Activated T-cell treated with anti-CD3 and anti-CD28 coated beads for 24 hours (primary cell): ENCODE data around the gene KLHL26.

Source experiments
- DNase-seq: peaks from one replicate; pipeline ENCODE4 v3.0.0-alpha.2; 2020; ENCODE audit warnings: low read depth

KLHL26 gene

DNA sequence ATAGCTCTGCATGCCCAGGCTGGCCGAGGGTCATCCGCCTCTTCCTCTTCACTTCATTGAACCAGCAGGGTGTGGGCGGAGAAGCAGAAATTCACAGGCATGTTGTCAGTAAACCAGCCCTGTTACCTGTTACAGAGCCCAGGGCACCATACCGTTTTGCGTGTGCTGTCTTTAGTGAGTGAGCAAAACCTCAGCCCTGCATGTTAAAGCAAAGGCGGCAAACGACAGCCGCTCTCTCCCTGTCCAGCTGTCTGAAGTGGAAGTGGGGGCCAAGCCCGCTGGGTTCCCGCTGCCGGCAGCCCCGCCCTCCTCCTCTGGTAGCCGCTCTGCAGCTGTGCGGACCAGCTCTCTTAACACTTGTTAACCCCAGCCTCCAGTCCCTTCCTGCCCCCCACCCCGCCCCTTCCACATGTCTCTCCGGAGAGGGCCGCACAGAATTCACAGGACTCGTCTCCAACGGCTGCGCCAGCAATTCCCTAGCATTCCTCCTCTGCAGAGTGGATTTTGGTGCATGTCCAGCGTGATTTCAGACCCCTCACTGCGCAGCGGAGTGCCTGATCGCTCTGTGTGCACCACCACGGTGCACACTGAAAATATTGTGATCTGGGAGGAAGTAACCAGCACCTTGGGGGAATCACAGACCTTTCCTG lies 12.7 kb downstream of the KLHL26 start:
- no peak for DNase-seq

DNA sequence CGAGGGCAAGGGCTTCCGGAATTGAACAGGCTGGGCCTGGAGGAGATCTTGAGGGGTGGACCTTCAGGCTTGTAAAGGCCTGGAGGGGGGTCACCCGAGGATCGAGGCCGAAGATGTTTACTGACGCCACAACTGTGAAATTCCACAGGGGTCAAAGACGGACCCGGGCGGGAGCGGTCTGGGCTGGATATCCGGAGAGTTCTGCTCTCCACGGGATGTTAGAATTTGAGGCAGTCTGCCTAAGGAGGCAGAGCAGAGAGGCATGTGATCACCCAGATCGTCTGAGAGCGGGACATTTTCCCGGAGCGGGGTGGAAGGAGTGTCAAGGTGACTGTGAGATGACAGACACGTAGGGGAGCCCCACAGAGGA lies 13.2 kb downstream of the KLHL26 start:
- DNase-seq, result no peak

DNA sequence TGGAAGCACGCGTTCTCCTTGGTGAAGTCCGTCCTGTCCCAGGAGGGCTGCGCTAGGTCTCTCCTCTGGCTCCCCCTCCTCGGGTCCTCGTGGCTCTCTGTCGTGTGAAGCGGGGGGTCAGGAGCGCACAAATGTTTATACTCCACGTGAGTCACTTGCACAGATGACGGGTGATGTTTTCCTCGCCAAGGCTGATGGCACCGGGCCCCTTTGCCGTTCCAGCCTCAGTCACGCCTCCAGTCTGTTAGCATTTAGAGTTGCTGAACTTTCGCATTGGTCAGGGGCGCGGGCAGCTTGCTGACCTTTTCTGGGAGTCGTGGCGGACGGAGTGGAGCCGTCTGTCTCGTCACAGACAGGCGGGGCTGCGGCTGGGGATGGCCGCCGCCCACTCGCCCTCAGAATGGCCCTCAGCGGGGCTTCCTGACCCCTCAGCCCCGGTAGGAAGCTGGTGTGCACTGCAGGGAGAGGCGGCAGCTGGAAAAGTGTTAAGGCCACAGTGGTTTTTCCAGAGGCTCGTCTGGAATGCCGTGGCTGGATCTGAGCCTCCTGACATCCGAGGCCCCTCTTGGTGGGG lies 13.7 kb downstream of the KLHL26 start:
- no peak for DNase-seq

DNA sequence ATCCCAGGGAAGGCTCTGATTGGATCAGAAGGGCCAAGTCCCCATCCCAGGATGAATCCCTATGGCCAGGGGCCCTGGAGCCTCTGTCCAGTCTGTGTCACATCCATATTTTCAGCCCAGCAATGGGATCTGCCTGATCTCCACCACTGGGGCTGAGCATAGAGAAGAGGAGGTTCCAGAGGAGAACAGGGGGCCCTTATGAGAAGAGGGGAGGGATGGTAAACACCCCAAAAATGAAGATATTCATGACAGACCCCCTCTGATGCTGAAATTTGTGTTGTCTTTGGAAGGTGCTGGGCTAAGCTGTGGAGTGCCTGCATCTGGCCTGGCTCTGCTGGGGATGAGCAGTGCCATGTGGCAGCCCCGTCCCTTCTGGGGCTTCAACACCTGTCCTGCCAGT lies 14.5 kb downstream of the KLHL26 start:
- DNase-seq, result no peak

DNA sequence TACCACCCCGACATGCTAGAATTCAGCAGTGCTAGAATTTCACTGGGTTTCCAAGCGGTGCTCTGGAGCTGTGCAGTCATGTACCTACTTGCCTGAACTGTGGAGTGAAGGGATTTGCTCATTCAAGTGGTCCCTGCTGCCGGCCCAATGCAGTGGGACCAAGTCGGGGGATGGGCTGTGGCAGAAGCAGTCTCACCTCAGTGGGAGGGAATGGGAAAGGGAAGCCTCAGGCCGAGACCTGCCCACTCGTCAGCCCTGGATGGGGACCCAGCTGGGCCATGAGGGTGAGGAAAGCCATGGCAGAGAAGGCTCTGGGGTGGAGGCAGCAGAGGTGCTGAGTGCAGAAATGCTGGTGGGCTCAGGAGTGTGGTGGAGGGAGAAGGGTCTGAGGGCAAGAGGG lies 14.9 kb downstream of the KLHL26 start:
- DNase-seq, result no peak

DNA sequence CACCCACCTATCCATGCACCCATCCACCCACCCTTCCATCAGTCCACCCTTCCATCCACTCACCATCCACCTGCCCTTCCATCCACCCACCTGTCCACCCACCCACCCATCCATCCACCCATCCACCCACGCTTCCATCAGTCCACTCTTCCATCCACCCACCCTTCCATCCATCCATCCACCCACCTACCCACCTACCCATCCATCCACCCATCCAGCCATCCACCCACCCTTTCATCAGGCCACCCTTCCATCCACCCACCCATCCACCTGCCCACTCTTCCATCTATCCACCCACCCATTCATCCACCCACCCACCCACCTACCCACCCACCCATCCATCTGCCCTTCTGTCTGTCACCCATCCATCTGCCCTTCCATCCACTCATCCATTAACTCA lies 17.0 kb downstream of the KLHL26 start:
- DNase-seq, result no peak

DNA sequence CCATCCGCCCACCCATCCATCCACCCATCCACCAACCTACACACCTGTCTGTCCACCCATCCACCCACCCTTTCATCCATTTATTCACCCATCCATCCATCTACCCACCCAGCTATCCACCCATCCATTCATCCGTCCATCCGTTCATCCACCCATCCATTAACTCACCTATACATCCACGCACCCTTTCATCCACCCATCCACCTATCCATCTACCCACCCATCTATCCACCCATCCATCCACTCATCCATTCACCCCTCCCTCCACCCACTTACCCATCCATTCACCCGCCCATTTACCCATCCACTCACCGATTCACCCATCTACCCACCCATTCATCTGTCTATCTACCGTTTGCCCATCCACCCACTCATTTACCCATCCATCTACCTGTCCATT lies 17.6 kb downstream of the KLHL26 start:
- no peak for DNase-seq

DNA sequence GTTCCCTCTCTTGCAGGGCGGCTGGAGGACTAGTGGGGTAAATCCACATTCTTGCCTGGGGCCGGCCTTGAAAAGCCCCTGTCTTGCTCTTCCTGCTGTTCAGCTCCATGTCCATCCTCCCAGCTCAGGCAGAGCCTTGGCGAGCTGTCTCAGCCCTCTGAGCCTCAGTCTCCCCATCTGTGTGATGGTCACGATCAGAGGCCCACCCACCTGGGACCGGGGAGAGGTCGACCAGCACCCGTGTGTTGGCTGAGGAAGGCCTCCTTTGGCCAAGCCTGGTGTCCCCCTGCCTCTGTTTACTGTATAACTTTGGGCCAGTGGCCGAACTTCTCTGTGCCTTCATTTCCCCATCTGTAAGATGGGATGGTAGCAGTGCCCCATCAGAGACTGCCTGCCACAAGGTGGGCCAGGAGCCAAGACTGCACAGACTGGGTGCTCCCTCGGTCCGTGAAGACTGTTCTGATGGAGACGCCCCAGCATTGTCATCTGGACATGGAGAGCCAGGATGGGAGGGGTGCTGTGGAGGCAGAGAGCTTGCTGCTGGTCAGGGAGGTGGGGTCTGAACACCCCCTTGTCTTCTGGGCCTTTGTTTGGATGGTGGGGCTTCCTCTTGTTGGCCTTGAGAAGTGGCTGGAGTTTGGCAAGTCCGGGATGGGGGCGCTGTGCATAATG lies 18.5 kb downstream of the KLHL26 start:
- DNase-seq, result no peak

DNA sequence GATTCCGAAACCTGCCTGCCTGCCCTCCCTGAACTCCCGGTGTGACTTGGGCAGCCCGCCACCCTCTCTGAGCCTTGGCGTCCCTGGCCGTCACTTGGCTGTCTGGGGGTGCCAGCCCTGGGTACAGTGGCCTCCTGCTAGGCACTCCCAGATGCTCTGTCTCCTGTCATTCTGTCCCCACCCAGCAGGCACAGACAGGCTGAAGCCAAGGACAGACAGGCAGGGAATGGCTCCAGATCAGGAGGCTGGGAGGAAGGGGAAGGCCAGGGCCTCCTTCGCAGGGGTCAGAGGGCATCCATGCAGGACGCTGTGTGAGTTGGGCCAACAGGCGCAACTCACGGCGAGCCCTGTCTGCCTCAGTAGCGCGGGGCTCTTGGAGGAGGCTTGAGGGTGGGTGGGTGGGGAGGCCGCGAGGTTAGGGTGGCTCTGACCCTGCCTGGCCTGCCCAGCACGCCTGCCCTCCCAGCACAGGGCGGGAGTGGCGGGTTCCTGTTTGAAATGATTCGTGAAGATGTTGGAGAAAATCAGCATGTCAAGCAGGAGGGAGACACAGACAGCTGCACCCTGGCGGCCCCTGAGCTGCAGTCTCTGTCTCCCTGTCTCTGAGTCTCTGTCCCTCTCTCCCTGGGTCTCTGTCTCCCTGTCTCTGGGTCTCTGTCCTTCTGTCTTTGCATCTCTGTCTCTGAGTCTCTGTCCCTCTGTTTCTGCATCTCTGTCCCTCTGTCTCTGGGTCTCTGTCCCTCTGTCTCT lies 19.7 kb downstream of the KLHL26 start:
- DNase-seq, result no peak

DNA sequence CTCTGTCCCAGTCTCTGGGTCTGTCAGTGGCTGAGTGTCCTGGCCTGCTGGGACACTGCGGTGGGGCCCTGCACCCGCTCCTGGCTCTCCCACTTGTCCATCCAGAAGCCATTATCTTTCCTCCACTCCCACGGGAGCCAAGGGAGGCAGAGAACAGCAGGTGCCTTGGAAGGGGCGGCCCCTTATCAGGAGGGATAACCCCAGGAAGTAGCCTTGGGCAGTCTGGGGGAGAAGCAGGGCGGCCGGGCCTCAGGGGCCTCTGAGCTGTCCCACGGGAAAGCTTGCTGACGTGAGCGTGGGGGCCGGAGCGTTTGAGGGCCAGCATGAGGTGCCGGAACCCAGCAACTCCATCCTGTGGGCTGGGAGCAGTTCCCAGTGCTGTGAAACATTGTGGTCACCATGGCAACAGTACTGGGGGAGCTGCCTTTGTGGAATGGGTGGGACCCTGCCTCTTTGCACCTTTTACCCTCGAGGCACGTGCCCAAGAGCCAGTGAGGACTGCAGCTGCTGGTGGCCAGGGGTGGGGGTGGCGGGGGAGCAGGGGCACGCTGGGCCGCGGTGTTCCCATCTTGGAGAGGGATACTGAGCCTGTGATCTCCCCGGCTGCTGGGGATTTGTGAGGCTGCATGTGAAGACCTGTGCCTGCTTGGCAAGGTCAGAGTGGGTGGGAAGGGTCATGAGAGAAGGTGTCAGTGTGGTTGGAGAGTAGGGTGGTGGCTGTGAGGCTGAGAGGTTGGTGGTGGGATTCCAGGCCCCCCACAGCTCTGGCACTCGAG lies 20.9 kb downstream of the KLHL26 start:
- no peak for DNase-seq

DNA sequence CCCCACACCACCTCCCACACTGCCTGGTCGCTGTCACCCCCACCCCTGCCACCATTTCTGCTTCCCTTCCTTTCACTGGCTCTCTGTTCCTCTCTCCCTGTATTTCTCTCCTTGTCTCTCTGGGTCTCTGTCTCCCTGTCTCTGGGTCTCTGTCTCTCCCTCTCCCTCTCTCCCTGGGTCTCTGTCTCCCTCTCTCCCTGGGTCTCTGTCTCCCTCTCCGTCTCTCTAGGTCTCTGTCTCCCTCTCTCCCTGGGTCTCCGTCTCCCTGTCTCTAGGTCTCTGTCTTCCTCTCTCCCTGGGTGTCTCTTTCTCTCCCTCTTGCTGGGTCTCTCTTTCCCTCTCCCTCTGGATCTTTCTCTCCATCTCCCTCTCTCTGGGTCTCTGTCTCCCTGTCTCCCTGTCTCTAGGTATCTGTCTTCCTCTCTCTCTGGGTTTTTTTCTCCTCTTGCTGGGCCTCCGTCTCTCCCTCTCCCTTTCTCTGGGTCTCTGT lies 21.6 kb downstream of the KLHL26 start:
- no peak for DNase-seq

DNA sequence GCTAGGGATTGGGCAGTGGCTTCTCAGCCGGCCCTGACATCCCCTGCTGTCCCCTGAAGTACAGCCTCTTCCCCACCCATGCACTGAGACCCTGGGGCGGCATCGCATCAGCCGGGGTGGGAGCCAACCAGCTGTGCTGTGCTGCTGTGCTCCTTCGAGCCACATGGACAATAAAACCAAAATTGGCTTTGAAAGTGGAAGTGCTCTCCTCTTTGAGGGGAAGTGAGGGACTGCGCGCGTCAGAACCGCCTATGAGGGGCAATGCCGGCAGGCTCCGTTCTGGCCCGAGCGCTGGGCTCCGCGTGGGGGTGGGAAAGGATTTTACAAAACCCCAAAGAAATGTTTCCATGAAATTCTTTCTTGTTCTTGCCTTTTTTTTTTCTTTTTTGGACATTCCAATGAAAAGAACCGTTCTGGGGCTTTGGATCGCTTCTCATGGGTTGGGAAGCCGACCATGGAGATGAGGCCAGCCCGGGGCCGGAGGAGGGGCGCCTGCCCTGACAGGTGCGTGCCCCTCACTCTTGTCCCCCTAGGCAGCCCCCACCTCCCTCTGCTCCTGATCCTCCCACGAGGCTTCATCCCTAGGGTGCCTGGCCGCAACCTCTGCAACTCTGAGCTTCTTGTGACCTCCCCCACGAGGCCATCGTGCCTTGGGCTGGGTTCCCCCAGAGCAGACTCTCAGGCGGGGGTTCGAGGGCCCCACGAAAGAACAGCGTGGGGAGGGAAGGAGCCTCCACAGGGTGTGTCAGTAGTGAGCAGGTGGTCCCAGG lies 22.6 kb downstream of the KLHL26 start:
- no peak for DNase-seq

DNA sequence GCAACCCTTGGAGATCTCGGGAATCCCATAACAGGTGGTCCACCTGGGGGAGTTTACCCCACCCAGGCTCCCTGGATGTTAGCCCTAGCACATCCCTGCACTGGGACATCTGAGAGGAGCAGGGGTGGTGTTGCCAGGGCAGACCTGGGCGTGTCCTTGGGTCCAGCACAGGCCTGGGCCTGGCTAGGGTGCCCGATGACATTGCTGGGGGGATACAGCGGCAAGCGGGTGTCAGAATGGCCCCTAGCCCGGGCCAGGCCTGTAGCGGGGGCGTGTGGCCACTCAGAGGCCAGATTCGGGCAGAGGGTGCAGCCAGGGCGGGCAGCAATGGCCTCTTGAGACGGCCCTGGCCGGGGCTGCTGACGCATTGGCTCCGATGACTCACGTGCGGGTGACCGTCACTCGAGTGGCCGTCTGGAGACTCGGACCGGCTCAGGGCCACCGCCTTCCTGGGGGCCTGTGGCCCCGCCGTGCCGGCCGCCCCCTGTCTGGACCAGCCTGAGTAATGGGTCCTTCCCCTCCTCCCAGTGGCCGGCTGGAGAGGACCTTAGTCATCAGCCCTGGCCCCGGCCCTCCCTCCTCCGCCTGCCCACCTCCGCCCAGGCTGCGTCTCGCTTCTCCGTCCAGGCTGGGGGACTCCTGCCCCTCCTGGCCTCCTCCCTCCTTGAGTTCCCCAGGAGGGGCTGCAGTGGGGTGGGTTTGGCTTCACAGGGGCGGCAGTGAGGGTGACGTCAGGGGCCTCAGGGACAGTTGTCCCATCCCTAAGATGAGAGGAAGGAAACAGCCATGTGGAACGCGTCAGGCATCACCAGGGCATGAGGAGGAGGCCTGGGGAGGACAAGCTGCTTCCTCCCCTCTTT lies 23.5 kb downstream of the KLHL26 start:
- no peak for DNase-seq

DNA sequence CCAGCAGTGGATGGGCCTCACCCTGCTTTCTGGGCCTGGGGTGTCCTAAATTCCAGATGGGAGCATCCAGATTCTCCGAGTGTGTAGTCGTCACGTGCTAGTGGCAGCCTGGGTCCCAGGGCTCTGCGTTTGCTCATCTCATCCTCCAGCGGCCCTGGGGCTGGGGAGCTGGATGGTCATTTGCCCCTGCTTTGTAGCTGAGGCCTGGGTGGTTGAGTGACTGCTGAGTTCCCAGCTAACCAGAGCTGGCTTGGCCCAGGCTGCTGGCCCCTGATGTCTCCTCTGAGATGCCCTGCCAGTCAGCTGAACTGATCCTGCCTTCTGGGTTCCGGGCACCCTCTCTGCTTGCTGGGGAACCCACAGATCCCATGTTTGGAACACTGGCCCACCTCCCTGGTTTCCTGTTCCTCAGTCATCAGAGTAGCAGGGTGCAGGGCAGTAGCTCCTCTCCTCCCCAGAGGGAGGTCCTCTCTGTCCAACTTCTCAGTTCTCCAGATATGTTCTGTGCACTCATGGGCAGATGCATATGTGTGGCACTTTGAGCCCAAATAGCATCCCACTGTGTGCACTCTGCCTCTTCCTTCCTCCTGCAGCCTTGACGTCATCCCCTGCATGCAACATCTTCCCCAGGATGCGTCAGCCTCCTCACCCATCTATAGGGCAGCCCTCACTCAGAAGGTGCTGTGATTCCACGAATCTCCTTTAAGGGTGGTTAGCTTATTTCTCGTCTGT lies 24.3 kb downstream of the KLHL26 start:
- no peak for DNase-seq

DNA sequence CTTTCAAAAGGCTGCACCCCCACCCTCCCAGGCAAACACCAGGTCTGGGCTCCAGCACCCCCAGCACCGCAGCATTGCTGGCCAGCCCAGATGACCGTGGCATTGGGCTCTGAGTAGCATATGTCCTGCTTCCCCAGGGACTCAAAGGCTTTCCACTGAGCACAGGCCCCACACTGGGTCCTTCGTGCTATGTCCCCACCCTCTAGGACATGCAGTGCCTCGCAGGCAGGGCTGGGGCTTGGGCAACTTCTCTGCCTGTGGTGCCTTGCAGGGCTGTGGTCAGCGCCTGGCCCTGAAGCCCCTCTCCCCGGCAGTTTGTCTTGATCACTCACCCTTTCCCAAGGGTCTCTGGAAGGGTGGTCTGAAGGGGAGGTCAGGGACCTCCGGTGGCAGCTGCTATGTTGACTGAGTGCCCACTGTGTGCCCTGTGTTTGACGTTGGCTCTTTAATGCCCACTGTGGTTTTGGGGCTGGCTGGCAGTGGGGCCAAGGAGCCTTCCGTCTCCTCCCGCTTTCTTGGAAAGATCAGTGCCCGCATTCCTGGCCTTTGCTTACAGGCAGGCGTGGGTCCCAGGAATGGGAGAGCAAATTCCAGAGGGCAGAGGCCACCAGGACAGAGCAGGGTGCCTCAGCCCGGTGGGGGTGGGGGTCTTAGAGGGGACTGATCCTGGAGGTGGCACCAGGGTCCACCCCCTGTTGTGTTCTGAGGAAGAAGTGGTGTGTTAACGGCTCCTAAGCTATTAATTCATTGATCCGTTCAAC lies 26.3 kb downstream of the KLHL26 start:
- no peak for DNase-seq

DNA sequence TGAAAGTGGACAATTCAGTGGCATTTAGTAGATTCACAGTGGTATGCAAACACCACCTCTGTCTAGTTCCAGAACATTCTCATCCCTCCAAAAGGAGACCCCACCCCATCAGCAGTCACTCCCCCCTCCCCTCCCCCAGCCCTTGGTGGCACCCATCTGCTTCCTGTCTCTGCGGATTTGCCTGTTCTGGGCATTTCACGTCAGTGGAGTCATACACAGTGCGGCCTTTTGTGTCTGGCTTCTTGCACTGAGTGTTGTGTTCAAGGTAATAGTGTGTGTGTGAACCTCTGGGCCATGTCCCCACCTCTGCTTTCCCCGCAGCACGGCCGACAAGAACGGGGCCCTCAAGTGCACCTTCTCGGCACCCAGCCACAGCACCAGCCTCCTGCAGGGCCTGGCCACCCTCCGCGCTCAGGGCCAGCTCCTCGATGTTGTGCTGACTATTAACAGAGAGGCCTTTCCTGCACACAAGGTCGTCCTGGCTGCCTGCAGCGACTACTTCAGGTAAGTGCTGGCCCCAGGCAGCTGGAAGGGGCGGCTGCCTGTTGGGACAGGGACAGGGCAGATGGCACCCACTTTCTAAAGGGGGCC lies 27.2 kb downstream of the KLHL26 start:
- DNase-seq, result no peak

DNA sequence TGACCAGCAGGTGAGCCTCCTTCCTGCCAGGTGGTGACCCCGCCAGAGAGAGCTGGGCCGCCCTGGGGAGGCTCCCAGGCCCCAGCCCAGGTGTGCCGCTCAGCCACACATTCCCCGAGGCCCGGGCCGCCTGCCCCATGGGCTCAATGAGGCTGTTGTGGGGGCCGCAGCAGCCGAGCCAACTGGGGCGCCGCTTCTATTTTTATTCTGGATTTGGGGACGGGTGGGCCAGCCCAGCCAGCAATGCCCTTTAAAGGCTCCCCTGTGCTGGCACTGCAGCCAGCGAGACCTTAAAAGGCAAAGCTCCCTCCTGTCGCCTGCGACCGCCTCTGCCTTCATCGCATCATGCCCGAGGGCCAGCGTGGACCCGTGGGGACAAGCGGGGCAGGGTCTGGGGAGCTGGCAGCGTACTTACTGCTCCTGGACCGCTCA lies 29.0 kb downstream of the KLHL26 start:
- DNase-seq, result no peak

DNA sequence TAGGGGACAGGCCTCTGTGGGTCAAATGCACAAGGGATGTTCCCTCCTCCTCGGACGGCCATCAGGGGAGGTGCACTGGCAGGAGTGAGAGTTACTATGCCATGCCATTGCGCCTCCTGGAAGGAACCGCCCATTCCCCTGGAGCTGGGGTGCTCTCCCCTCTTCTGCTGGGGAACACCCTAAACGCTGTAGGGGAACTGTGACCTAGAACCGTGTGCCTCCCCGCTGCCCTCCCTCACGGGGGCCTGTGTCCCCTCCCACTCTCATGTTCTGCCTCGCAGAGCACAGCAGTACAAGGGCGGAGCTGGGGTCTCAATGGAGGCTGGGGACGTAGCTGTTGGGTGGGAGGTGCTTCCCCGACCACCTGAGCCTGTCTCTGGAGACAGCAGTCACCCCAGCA lies 29.5 kb downstream of the KLHL26 start:
- no peak for DNase-seq

DNA sequence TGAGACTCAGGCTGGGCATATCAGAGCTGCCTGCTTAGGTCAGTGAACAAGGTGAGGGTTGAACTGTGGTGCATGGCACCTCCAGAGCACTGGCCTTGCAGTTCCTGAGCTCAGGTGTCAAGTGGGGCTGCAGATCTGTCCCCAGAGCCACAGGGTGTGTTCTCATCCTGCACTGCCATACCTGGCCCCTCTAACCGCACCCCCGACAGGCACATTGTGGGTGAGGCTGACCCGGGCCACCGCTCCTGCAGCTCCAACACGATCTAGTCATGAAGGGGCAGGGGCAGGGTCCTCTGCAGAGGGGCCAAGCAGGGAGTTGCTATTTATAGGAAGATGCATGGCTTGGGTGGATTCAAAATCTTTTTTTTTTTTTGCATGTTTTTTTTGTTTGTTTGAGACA lies 30.0 kb downstream of the KLHL26 start:
- no peak for DNase-seq
